HS-27A (cell line): Measurements from ENCODE around the gene LEF1.

Experiments used
- DNase-seq: peaks from one replicate; pipeline ENCODE4 v3.0.0-alpha.2; 2012; ENCODE audit warnings: low read depth, missing footprints

The LEF1 gene

DNA sequence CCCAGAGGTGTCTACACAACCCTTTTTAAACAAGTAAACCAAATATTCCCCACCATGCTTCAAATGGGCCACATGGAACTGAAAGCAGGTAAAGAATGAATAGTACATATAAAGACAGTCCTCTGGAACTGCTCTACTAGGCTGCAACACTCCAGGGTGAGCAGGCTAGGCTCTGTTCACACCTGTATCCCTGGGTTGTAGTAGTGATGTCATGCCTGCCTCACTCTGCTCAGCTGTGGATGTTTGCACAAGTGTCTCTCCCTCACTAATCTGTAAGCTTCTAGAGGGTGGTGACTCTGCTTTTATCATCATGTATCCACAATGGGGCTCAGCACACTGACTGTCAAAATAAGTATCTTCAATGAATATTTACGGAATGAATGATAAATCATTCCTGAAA lies 20.4 kb downstream of the LEF1 start:
- no peak for DNase-seq

DNA sequence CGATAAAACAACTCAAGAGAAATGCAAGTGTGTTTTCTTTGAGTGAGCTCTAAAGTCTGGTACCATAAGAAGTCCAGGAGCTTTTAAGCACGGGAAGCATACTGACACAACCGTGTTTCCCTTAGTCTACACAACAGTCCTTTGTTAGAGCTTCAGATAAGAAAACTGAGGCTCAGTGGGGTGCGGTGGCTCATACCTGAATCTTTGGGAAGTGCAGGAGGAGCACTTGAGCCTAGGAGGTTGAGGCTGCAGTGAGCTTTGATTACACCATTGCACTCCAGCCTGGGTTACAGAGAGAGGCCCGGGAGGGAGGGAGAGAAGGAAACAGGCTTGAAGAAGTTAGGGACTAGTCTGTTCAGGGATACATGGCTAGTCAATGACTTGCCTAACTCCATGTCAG lies 21.9 kb downstream of the LEF1 start:
- no peak for DNase-seq

DNA sequence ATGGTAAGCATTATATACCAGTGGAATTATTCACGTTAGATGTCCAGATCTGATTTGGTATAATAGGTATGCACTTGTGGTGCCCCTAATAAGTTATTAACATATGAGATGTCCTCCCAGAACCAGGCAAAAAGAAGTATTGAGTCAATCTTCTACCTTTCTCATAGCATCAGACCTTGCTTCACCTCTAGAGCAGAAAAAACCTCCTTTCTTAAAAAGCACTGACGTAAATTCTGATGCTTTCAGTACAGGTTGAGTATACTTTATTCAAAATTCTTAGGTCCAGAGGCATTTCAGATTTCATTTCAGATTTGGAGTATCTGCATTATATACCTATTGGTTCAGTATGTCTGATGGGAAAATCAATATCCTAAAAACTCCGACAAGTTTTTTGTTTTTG lies 22.4 kb downstream of the LEF1 start:
- no peak for DNase-seq

DNA sequence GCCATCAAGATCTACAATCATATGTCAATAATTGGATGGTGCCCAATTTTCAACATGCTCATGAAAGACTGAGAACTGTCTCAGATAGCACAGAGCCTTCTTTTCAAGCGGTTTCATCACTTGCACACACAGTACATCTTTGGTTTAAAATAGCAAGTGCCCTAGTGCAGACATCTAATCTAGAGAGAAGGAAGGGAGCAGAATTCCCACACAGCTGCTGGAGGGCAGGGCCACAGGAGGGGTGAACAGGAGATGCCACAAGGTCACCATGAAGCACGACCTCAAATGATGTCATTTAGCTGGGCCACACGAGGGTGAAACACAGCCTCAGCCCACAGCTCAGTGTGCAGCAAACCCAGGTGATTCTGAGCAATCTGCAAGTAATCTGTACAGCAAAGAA lies 24.3 kb downstream of the LEF1 start:
- no peak for DNase-seq

DNA sequence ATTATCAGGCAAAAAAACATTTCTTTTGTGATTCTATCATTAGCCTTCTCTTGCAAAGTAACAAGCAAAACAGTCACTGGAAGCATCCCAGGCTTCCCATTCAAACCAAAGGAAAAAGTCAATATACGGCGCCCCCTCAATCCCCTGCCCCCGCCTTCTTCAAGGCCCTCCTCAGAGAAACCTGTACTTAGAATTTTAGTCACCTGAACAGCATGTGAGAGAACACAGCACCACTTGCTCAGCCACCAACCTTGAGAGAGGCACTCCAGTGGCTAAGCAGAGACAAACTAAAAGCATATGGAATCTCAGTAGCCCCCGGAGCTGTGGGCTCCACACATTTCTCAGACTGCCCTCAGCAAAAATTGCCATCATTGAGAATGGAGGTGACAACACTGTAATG lies 25.2 kb downstream of the LEF1 start:
- no peak for DNase-seq

DNA sequence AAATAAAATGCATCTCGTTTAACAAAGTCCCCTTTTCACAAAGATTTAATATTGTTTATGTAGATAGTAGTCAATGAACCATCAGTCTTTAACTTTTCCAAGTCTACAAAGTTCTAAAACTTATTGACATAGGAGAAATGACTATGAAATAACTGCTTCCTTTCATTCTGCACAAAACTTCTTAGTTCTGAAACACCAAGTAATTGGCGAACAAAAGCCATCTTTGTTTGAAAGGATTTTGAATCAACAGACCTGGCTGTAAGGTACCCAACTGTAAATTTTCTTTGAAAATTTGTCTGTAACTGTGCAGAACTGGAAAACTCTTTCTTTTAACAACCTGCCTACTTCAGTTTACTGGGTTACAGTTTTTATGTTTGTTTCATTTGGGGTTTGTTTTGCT lies 25.9 kb downstream of the LEF1 start:
- DNase-seq: no peak

DNA sequence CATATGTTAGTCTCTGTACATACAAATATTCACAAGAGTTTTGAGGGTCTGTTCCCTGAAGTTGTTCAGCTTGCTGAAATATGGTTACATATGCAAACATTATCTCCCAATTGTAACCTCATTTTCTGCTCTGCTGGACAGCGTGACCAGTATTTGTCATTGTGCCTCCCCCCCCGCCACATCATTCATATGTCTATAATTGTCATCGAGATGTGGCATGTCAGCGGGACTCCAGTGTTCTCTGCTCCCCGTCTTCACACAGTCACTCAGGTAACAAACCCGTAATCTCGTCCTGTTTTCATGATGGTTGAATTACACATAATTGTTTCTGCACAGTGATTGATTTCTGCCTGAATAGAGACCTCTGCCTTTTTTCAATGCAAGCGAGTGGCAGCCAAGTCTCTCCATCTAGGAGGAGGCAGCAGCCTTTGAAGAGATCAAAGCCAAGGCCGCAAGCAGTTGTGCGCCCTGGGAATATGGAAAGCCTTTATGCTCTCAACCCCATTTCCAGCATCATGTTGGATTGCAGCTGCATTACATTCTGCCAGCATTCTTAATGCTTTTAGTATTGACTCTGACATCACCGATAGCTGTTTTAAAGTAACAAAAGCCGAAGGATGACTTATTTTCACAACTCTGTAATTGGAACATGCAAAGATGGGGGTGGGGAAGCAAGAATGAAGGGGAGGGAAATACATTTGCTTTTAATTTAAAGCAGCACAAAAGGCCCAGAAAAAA lies 27.4 kb downstream of the LEF1 start:
- no peak for DNase-seq

DNA sequence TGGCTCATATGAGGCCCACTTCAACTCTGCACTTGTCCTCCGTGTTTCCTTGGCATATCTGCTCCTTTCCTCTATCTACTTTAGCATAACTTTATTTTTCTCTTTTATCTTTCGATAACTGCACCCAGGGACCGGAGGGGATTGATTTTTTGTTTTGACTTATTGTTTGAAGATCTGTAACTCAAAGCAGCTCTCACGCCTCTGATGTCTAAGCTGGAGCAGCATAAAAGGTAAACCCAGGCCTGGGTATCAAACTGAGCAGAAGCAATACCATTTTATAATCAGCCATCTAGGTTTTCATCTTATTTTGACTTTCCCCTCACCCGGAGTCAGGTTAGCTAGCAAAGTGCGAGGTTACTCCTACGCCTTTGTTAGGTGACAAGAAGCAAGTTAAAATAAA lies 28.4 kb downstream of the LEF1 start:
- no peak for DNase-seq

DNA sequence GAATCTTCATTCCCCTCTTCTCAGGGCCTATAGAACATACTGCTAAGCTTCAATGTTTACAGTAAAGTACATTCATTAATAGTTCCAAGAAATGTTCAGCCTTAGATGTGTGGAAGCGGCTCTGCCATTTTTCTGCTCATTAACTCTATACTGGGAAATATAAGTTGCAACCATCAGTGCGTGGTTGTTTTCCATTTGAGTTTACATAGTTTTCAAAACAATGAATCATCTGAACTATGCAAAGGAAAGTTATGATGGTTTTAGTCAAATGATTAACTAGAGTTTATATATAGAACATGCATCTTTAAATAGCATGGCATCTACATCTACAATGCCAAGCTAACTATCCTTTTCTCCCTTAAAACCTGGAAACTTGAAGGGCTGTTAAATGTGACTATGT lies 29.6 kb downstream of the LEF1 start:
- no peak for DNase-seq

DNA sequence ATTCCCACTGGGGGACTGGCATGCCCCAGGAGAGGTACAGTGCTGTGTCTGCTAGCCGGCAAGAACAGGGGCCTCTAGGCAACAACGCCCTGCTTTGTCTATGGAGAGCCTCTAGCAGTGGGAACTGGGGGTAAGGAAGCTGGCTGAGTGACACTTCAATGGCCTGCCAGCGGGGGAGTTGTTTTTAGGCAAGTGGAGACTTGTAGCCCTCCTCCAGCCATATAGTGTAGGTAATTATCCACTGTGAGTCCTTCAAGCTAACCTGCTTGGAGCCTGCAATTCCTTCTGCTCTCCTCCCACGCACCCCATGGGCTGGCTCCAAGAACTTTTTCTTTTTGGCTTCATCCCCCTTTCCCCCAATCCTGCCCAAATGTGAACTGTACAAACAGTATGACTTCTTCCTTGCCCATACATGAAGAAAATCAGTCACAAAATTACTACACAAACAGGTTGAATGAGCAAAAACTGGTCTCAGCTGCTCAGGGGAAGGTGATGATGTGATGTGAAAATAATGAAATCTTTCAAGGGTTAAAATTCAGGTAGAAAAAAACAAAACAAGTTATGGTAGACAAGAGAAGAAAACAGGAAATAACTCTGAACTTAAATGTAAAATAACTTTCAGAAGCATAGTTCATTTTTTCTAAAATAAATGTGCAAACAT lies 33.1 kb downstream of the LEF1 start:
- no peak for DNase-seq

DNA sequence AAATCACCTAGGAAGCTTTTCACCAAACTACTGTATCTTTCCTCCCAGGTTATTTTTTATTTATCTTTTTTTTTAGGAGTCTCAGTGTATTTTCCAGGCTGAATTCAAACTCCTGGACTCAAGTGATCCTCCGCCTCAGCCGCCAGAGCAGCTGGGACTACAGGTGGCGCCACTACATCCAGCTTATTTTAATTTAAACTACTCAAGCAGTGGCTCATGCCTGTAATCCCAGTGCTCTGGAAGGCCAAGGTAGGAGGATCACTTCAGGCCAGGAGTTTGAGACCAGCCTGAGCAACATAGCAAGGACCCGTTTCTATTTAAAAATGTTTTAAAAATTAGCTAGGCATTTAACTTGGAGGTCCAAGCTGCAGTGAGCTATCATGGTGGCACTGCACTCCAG lies 37.8 kb downstream of the LEF1 start:
- no peak for DNase-seq

DNA sequence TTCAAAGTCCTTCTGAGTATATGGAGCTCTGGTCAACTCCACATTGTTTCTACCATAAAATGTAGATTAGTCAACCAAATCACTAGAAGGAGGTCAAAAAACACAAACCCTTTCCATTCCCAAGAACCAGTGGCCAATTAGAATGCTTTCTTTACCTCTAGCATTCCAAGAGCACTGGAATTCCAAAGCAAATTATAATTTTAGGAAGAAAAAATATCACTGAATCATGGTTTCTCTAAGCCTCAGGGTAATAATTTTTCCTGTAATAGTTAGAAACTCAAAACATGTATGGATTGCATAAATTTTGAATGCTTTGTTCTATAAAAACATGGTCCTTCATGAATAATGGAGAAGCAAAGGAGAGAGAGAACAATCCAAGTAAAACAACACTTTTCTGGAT lies 39.5 kb downstream of the LEF1 start:
- no peak for DNase-seq

DNA sequence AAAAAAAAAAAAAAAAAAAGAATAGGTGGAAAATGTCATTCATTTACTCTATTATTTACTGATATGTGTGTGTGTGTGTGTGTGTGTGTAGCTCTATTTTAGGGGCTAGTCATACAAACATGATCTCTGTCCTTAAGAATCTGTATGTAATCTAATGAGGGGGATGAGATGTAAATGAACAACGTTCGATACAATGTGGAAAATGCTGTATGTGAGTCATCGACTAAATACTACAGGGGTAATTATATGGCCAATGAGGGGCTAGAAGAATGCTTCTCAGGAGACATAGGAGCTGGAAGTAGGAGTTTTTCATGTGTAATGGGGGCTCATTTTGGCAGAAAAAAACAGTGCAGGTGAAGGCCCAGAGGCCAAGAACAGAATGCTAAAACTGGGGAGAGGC lies 41.9 kb downstream of the LEF1 start:
- no peak for DNase-seq

DNA sequence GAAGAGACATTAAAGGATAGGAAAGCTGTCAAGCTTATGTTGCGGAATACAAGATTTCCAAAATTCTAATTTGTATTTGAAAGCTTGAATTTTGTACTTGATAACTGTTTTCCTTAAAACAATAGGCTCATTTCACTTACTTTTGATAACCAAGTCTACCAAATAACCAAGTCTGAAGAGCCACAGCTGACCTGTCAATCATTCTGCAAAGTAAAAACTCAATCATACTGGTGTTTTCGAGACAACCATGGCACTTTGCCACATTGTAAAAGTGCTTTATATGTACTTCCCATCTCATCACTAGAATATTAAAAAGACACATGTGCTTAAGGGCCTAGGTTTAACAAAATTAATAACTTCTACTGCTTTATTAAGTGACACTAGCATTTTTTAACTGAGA lies 47.9 kb downstream of the LEF1 start:
- no peak for DNase-seq

DNA sequence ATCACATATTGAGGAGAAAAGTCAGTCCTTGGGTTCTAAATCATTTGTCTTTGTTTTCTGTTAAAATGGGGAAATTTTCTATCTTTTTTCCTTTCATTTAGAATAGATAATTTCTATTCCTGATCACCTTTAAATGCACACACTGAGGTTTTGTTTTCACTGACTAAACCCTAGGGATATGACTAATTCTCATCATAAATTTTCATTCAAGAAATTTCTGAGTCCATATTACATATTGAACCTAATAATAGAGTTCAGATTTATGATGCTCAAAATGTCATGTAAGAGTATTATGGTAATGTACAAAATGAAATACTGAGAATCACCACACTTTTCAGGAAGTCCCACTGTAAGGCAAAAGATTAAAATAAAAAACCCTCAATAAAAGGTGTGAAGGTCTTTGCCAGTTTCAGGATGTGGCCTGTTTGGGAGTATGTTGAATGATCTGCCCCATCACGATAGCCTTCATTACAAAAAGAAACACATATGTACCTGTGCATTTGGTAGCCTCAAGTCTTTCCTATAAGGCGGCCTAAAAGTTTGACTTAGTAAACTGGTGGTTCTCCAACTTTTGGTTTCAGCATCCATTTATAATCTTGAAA lies 49.4 kb downstream of the LEF1 start:
- no peak for DNase-seq

DNA sequence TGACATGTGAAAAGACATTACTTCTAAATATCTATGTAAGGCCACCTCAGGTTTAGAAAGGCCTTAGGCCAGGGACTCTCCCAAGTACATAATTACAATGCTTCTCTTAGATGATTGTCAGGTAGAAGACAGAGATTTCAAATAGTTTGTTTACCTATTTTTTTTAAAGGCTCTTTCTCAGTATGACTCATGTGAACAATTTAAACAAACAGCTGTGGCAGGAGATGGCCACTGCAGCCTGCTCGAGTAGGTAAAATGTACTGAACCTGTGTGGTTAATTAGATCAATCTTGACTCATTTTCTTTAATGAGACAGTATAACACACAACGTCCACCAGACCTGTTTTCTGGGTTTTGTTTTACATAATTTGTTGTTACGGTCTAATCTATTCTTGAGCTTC lies 50.2 kb downstream of the LEF1 start:
- DNase-seq: no peak

DNA sequence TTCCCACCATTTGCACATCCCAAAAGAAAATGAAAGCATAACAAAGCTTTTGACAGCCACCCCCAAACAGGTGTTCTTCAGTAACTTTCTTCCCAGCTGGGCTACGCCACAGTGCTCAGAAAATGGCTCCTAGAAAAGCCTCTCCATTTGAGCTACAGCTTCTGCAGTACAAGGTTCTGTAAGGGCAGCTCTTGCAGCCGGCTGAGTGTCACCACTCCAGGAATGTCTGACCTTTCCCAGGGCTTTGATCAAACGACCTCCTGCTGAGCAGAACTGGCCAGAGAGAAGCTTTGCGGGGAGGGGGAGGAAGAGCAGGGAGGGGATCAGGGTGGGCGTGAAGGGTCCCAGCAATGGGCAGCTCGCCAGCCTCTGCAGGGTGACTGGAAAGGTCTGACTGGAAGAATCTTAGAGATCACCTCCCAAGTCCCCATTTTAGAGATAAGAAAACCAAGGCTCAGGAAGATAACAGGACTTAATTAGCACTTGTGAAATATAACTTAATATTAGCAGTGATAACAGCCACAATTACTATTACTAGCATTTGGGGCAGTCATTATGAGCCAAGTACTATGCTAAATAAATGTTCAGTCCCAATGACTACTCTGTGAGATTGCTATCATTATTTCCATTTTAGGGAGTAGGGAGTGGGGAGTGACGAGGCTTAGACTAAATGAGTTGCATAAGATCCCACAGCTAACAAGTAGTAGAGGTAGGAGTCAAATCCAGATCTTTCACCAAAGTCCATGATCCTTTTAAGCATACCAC lies 51.1 kb downstream of the LEF1 start:
- DNase-seq: no peak

DNA sequence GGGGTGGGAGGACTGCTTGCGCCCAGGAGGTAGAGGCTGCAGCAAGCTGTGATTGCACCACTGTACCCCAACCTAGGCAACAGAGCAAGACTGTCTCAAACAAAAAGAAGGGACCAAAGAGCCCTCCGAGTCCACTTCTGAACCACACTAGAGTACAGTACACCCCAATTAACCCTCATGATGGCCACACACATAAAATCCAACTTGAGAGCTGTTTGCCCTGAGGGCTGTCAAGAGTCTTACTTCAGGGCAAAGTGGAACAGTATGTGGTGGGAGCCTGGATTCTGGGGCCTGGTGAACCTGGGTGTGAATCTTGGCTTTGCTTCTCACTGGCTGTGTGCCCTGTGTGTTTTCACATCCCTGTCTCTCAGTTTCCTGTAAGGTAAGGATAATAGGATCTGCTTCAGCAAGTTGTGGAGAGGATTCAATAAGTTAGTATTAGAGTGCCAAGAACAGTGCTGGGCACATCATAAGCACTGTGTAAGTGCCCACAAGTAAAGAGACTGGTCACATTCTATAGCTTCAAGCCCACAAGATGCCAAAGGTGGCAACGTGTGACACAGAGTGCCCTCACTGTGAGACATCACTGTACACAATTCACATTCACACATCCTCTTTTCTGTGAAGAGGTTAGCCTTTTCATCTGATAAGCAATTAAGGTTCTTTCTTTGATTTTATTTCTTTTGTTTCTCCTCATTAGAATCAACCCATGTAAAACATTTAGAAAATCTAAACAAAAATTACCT lies 52.1 kb downstream of the LEF1 start:
- no peak for DNase-seq

DNA sequence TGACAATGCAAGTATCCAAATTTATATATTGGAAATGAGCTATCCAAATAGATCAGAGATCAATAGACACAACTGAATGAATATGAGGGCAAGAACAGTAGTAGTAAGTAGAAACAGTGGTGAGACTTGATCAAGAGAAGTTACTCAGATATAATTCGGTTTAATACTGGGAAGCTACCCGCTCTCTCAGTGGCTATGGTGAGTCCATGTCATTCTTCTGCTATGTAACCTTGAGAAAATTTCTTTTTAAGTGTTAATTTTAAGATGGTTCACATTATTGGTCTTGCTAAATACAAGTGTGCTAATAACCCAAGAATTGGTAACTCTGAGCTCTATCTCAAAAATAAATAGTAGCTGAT lies 53.6 kb downstream of the LEF1 start:
- DNase-seq: no peak

DNA sequence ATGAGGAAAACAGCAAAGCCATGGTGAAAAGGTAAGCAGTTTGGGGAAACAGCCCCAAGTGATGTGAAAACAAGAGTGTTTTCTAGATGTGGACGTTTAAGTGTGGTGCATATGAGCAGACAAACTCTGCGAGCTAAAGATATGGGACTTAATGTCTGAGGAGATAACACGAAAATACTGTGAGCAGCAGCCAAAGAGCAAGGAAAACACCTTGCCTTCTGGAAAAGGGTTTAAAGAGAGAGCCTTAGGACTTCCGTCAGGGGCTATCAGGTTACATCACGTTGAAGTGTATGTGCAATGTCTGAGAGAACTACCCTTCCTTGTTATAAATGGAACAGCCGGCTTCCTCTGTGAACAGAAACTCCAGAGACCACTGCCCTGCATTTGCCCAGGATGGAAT lies 54.2 kb downstream of the LEF1 start:
- no peak for DNase-seq

DNA sequence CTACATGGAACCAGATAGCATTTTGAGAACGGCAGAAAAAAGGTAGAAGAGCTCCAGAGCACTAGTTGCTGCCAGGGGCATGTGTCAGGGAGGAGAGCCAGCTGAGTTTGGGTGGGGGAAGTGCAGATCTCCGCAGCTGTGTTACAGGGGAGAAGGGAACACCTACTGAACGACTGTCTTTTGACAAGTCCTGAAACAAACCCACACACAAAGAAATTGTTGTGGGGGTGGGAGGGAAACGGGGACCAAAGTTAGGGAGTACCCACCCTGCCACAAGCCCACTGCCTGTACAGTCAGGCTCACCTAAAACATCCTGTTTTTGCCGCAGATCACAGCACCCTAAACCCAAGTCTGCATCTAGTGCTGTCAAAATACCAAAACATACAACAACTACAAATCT lies 55.5 kb downstream of the LEF1 start:
- DNase-seq: no peak

DNA sequence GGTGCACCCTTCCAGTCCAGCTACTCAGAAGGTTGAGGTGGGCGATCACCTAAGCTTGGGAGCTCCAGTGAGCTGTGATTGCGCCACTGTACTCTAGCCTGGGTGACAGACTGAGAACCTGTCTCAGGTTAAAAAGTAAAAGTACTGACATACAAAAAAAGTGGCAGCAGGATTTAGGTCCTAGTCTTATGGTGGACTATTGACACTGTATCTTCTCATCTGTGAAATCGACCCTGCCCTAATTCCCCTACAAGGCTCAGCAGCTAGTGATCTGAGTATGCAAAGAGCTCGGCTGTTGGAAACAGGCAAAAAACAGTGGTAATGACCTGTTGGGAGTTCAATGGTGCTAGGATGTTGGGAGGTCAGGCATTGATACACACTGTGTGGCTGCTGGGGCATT lies 57.0 kb downstream of the LEF1 start:
- no peak for DNase-seq
